Fibroblast of skin of left quadriceps (primary cell): Measurements from ENCODE around the gene KCNN3.
A peak's percentile ranks its signal among the peaks of the same experiment; 100 is the strongest.

Source experiments
- DNase-seq, 2 experiments: peaks; one replicate each; pipeline ENCODE4 v3.0.0-alpha.2; 2013; ENCODE audit warnings: low read depth in 2 of 2

KCNN3 gene

GRCh38 chr1:154749078-154749760 lies 120.9 kb downstream of the KCNN3 start:
- no peak for DNase-seq

DNA sequence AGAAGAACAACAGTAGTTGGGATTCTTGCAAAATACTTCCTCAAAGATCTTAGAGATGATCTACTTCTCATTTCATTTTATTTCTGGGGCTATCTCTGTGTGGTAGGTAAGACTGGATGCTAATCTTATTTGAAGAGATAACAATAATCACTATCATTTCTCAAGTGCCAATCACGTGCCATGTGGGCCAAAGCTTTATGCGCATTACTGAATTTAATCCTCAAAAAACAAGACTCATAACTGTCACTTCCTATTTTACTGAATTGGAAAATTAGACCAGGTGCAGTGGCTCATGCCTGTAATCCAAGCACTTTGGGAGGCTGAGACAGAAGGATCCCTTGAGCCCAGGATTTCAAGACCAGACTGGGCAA lies 121.7 kb downstream of the KCNN3 start:
- no peak for DNase-seq

DNA sequence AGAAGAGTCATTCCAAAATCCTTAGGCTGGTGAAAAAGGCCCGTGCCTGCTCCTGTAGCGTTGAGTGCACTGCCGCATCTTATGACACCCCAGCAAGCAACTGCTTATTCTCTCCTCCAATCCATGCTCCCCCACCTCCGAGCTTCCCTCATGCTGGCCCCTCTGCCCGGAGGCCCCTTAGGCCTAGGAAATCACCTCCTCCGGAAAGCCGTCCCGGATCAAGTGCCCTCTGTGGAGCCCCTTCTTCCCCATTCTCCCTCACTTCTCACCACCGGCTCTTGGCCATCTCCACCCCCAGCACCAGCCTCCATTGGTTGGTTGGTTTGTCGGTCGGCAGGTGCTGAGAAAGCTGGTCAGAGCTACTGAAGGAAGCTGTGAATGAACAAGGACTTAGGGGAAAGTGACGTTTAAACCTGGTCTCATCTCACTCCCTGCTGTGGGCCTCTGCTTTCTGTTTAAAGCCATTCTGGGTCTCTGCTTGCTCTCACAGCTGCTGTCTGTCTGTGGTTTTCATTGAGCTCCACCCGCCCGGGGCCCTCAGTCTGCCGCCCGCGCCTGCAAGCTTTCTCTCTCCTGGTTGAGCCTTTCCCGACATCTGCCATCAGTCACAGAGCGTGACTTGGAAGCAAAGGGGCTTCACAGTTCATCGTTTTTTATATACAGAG lies 122.2 kb downstream of the KCNN3 start:
- no peak for DNase-seq

- DNase-seq: no peak
Measured at GRCh38 chr1:154747380-154747739, 122.7 kb downstream of the KCNN3 start.

GRCh38 chr1:154746622-154747299 lies 123.3 kb downstream of the KCNN3 start:
- DNase-seq: no peak

DNA sequence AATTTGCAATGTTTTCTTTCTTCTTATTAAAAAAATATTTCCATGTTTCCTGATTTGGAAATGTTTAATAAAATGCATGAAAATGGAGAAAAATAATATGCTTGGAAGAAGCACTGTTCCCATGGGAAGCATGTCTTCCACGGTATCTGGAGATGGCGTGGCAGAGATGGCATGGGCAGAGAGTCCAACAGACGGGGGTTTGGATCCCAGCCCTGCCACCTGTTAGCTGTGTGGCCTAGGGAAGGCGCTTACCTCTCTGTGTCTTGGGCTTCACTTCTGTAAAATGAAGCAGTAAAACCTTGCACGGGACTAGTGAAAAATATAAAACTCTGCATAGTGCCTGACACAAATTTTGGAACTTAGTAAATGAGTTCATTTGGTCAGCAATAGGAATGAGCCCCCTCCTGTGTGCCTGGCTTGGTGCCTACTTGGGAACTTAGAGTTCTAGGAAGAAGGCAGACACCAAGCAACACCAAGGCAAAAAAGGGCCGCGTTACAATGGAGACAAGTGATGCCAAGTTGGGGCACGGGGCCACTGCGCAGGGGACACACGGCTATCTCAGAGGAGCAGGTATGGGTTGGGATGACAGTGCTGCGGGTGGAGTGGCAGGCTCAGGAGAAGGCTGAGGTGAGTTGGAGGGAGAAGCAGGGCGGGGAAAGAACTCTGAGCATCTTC lies 124.2 kb downstream of the KCNN3 start:
- no peak for DNase-seq

- DNase-seq: no peak
Measured at GRCh38 chr1:154745286-154745731, 124.8 kb downstream of the KCNN3 start.

DNA sequence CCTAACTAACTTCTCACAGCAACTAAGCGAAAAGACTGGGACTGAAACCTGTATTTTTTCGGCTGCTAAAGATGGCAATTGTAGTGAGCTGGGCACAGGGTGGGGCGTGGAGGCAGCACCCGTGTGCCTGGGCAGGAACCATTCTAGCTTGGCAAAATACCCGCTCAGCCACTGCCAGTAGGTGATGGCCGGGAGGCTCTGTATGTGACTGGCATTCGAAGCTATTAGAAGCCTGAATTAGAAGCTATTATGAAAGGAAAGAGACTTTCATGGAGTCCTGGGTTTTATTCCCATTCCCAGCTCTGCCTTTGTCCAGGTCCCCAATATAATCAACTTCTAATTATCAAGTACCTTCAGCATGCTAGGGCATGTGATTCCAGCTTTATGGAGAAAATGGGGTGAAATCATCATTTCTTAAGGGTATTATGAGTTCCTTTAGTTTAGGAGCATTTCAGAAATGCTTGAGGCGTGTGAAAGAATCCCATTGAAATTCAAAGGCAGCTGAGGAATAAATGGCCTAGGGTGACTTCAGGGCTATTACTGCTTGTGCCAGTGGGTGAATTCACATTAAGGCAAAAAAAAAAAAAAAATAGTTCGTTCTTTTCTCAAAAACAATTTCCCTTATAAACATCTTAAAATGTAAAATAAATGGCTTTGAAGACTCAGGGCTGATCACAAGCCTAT lies 125.6 kb downstream of the KCNN3 start:
- DNase-seq: no peak

DNA sequence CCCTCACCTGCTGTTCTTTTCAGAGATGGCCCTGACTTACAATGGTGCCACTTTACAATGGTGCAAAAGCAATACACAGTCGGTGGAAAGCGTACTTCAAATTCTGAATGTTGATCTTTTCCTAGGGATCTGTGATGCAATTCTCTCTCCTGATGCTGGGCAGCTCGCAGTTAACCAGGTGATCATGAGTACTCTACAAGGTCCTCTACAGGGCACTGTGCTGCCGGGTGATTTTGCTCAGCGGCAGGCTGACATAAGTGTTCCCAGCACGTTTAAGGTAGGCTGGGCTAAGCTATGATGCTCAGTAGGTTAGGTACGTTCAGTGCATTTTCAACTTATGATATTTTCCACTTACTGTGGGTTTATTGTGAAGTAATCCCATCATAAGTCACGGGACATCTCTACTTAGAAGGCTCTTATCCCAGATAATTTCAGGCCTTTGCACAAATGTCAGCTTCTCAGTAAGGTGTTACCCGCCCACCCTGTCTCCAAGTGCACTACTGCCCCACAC lies 126.5 kb downstream of the KCNN3 start:
- no peak for DNase-seq

GRCh38 chr1:154742606-154743005 lies 127.5 kb downstream of the KCNN3 start:
- DNase-seq: no peak

DNA sequence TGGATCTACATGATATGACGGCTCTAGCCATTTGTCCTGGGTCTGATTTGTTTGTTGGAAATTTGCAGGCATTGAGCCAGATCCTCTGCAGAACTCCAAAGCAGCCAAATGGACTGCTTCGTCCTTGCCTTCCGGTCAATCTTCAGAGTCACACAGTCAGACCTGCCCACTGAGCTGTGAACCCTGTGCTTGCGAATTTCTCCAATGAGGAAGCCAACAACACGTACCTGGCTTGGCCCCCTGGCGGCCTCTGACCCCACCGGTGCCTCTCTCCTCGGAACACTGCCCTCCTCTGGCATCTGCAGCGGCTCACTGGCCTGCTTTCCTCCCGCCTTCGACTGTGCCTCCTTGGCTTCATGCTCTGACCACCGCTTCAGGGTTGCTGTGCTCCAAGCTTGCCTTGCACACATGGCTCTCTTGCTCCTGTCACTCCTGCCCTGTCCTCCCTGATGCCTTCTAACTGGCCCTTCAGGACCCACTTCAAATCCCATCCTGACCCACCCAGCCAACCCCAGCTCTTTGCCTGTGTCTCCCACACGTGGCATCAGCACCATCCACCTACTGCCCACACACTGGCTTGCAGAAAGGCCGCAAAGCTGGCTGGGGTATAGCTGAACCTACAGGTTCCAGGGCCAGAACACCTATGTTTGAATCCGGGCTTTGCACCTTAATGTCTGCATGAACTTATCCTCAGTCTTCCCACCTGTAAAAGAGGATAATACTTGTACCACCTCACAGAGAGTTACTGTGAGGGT lies 128.2 kb downstream of the KCNN3 start:
- DNase-seq: no peak

GRCh38 chr1:154741327-154741726 lies 128.8 kb downstream of the KCNN3 start:
- DNase-seq: no peak

GRCh38 chr1:154739654-154740053 lies 130.4 kb downstream of the KCNN3 start:
- no peak for DNase-seq

DNA sequence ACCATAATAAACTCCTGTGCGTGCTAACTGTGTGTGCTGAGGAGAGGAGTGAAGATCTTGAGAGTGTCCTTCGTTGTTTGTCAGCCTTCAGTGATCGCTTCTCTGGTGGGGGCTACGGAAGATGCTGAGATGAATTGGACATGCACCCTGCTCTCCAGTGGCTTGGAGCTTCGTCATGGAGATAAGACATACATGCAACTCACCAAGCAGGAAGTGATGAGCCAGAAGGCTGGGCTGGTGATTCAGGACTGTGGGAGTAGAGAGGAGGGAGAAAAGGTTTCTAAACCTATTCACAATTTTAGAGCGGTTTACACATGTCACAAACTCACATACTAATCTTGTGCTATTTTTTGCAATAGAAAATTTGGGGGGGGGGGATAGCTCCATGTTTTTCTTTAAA lies 133.2 kb downstream of the KCNN3 start:
- no peak for DNase-seq

DNA sequence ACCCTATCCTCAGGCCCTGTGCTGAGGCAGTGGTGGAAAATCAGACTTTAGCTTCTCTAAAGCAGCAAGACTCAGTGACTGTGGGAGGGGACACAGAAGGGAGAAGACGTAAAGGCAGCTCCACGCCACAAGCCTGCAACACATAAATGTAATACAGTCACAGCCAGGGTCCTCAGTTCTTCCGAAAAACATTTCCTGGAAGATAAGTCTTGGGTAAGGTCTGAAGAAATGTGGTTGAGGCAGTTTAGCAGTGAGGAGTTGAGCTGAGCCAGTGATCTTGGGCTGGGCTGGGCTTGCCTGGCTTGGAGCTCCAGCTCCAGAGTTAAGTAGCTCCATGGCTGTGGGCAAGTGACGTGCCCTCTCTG lies 134.3 kb downstream of the KCNN3 start:
- no peak for DNase-seq

- DNase-seq: no peak
Measured at GRCh38 chr1:154735061-154735803, 134.8 kb downstream of the KCNN3 start.

- DNase-seq: no peak
Measured at GRCh38 chr1:154733621-154734020, 136.5 kb downstream of the KCNN3 start.

- peak in 1 of 2 experiments; percentile 25 for DNase-seq
Measured at GRCh38 chr1:154730986-154731489, 139.0 kb downstream of the KCNN3 start.

DNA sequence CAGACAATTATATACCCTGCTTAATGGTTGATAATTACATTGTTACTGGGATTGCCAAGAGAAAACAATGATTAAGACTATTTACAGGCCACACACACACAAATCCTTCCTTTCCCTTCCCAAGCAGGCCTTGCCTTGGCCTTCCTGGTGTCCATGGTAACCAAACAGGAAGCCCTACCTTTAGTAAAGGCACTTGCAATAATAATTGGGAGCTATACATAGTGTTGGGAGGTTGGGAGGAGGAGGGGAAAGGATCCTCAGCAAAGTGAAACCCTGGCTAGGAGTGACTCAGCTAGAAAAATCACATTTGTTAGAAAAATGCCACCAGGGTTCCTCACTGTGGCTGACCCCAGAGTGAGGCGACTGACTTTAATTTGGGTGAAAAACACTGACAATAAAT lies 139.8 kb downstream of the KCNN3 start:
- DNase-seq: no peak

GRCh38 chr1:154729577-154729976 lies 140.5 kb downstream of the KCNN3 start:
- DNase-seq: no peak
